Endodermal cell (in vitro differentiated cells): ENCODE data around the gene CACNA1I. TPM values are rescaled to one million over a fixed set of nuclear protein-coding genes. Genes with fewer than 3 reads are reported as not detected.

Source experiments
- DNase-seq: peaks from one replicate; pipeline ENCODE4 v3.0.0-alpha.2; 2017
- H3K27ac ChIP-seq: 2 replicates; pipeline ENCODE4 v1.5.1; 2013; ENCODE audit warnings: mild to moderate bottlenecking, low read depth, low read length, moderate library complexity
- H3K27me3 ChIP-seq: 2 replicates; pipeline ENCODE4 v1.6.1; 2013; ENCODE audit warnings: mild to moderate bottlenecking, low read length, moderate library complexity; ENCODE audit not compliant: insufficient read depth, control insufficient read depth, poor library complexity, severe bottlenecking
- H3K36me3 ChIP-seq: 2 replicates; pipeline ENCODE4 v1.7.0; 2013; ENCODE audit warnings: mild to moderate bottlenecking, low read length, moderate library complexity; ENCODE audit not compliant: control insufficient read depth, insufficient read depth
- H3K4me1 ChIP-seq: one replicate; pipeline ENCODE4 v1.7.0; 2013; ENCODE audit warnings: low read length; ENCODE audit not compliant: control insufficient read depth, insufficient read depth
- H3K4me3 ChIP-seq: 2 replicates; pipeline ENCODE4 v1.5.1; 2013; ENCODE audit warnings: mild to moderate bottlenecking, low read length, moderate library complexity
- H3K9ac ChIP-seq: 2 replicates; pipeline ENCODE4 v1.6.1; 2013; ENCODE audit warnings: mild to moderate bottlenecking, low read length, moderate library complexity; ENCODE audit not compliant: poor library complexity, severe bottlenecking; ENCODE audit errors: extremely low read depth
- H3K9me3 ChIP-seq: 2 replicates; pipeline ENCODE4 v1.6.1; 2013; ENCODE audit warnings: mild to moderate bottlenecking, low read length, moderate library complexity; ENCODE audit not compliant: control insufficient read depth
- H3K27ac Mint-ChIP-seq: 2 replicates; pipeline ENCODE4 v1.8.0; 2020; ENCODE audit warnings: mixed read lengths
- H3K27me3 Mint-ChIP-seq: 2 replicates; pipeline ENCODE4 v1.8.0; 2021; ENCODE audit warnings: mild to moderate bottlenecking, mixed read lengths; ENCODE audit not compliant: insufficient read depth
- H3K36me3 Mint-ChIP-seq: 2 replicates; pipeline ENCODE4 v1.8.0; 2020; ENCODE audit warnings: low read depth, mixed read lengths
- H3K4me1 Mint-ChIP-seq: 2 replicates; pipeline ENCODE4 v1.8.0; 2020; ENCODE audit warnings: mixed read lengths
- H3K4me3 Mint-ChIP-seq: 2 replicates; pipeline ENCODE4 v1.8.0; 2020; ENCODE audit warnings: mild to moderate bottlenecking, moderate library complexity, mixed read lengths
- H3K9me3 Mint-ChIP-seq: 2 replicates; pipeline ENCODE4 v1.8.0; 2020; ENCODE audit warnings: mild to moderate bottlenecking, mixed read lengths
- WGBS, 2 experiments: methylation state at CpG; one replicate each; pipeline versions ENCODE4 v1.1.5 to v1.1.7; 2013; ENCODE audit warnings: missing lambda C conversion rate in 2 of 2, mixed read lengths in 1 of 2; ENCODE audit not compliant: insufficient coverage in 1 of 2, insufficient read length in 1 of 2; 5-methylcytosine and 5-hydroxymethylcytosine counted together
- total RNA-seq, 2 donors: library from RNA; stranded (reverse); fragmentation: NEBNext Ultra II Directional in 1 of 2; extraction: Animal tissue kit (Norgen Biotek cat#: 25700) in 1 of 2; gene quantifications; 2 replicates in 1 of 2; 3 replicates in 1 of 2; pipeline ENCODE4 v1.2.1, GENCODE V29; 2021
- TF ChIP-seq, protein P1 (sequence below): fragments of 200-600 bp; sonication (generic); conservative IDR thresholded peaks from 2 replicates; pipeline ENCODE4 v1.5.0; 2021; ENCODE audit warnings: antibody characterized with exemption, mild to moderate bottlenecking

The CACNA1I gene
- total RNA-seq, 2 donors from 2014 or later: 1.2 to 2.2 TPM

DNA sequence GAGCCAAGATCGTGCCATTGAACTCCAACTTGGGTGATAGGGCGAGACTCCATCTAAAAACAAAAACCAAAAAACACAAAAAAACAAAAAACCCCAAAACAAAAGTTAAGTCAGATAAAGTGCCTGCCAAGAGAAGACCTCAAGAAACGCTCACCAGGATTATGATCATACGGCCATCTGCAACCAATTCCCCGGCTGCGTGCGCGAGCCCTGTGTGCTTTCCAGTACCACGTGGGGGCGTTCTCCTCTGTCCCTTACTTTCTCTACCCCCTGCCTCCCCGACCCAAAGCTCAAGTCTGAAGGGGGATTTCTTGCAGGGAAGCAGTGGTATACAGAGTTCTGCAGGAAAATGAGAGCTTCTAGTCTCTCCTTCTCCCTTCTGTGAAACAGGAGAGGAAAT lies 27.5 kb upstream of the CACNA1I start:
- Histone ChIP-seq H3K27ac (no peak overlapping the region), H3K27me3 (peaks cover 34% of the 10 kb centered on the region), H3K4me3 (no peak overlapping the region), H3K36me3 (no peaks in the 10 kb centered on the region), H3K9ac (no peak overlapping the region), H3K4me1 (no peaks in the 10 kb centered on the region), H3K9me3 (no peaks in the 10 kb centered on the region)
- Mint-ChIP-seq H3K36me3 (no peaks in the 10 kb centered on the region), H3K27me3 (peaks cover 45% of the 10 kb centered on the region), H3K4me3 (no peak overlapping the region), H3K27ac (no peak overlapping the region), H3K4me1 (peaks cover 7% of the 10 kb centered on the region), H3K9me3 (no peaks in the 10 kb centered on the region)
- TF ChIP-seq, protein P1, sequence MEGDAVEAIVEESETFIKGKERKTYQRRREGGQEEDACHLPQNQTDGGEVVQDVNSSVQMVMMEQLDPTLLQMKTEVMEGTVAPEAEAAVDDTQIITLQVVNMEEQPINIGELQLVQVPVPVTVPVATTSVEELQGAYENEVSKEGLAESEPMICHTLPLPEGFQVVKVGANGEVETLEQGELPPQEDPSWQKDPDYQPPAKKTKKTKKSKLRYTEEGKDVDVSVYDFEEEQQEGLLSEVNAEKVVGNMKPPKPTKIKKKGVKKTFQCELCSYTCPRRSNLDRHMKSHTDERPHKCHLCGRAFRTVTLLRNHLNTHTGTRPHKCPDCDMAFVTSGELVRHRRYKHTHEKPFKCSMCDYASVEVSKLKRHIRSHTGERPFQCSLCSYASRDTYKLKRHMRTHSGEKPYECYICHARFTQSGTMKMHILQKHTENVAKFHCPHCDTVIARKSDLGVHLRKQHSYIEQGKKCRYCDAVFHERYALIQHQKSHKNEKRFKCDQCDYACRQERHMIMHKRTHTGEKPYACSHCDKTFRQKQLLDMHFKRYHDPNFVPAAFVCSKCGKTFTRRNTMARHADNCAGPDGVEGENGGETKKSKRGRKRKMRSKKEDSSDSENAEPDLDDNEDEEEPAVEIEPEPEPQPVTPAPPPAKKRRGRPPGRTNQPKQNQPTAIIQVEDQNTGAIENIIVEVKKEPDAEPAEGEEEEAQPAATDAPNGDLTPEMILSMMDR: peak; percentile 78
- WGBS, 2 experiments: 42 to 81% methylated on average over 3 to 11 of the region's 11 CpGs
- peak; percentile 87 for DNase-seq

DNA sequence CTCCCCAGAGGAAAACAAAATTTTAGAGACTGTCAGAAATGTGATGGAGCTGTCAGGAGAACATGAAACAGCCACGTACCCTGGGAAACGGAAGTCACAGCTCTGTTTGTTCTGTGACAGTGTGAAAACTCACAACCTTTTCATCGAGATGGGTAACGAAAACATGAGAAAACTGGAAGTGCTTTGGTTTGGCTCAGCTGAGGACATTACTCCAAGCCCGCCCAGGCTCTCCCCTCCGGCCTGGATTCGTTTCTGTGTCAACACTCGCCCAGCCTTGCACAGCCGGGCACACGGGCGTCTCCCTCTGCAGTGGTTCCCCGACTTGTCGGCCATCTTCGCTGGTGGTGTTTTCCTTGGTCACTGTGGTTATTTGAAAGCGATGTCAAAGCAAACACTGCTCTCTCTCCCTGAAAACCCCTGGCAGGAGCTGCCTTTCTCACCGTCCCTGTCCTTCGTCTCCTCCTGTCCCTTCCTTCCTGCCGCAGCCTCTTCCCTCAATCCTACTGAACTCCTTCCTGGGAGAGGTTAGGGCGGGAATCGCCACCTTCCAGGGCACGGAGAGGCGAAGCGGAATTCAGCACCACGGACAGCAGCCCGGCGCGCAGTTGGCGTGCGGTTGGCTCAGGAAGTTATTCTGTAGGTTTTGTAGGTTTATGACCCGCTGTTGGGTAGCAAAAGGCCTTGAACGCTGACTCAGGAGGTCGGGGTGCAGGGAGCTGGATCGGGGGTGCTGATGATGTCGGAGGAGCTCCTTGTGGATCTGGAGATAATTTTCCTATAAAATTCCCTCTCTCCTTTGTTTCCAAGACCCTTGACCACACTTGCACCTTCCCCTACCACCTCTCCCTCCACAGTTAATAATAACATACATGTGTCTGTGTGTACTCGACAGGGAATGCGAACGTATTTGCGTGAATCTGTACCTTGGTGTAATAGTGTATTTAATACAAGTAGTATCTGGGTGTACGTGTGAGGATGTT lies 24.9 kb upstream of the CACNA1I start:
- Mint-ChIP-seq H3K27ac (no peak overlapping the region), H3K36me3 (no peaks in the 10 kb centered on the region), H3K4me1 (peaks cover 7% of the 10 kb centered on the region), H3K4me3 (no peak overlapping the region), H3K9me3 (no peaks in the 10 kb centered on the region), H3K27me3 (peaks cover 57% of the 10 kb centered on the region)
- TF ChIP-seq, protein P1: no peak
- Histone ChIP-seq H3K27me3 (peaks cover 46% of the 10 kb centered on the region), H3K4me3 (no peak overlapping the region), H3K9ac (no peak overlapping the region), H3K9me3 (no peaks in the 10 kb centered on the region), H3K27ac (no peak overlapping the region), H3K4me1 (no peaks in the 10 kb centered on the region), H3K36me3 (no peaks in the 10 kb centered on the region)
- 42 to 59% methylated on average over 7 to 39 of the region's 39 CpGs for WGBS, 2 experiments
- peak; percentile 95 for DNase-seq

DNA sequence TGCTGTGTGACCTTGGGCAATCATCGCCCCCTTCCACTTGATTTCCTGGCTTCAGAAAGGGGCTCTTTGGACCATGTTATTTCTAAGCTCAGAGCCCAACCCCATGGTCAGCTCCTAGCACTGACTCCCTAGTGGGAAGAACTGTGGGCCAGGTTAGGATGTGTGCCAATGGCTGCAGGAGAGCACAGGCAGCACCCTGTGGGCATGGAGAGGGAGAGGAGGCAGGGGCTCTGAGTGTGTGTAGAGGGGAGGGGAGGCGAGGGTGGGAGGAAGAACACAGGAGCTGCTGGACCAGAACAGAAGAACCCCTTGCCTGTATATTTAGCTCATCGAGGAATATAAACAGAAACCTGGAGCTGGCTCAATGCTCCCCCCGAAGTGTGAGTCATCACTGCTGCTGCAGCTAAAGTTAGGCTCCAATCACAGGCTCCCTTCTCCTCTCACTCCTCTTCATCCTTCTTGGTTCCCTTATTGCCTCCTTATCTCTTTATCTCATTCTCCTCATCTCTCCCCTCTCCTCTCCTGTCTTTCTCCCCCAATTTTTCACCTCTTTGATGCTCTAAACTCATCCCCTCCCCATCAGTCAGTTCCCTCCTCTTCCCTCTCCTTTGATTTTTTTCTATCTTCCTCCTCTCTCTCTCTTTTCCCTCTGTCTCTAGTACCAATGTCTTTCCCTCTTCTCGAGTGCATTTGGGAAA lies 23.5 kb upstream of the CACNA1I start:
- H3K27ac ChIP-seq: no peak overlapping the region
- H3K9me3 Mint-ChIP-seq: no peaks in the 10 kb centered on the region
- no peak for DNase-seq
- peaks cover 46% of the 10 kb centered on the region for H3K27me3 ChIP-seq
- H3K9me3 ChIP-seq: no peaks in the 10 kb centered on the region
- TF ChIP-seq, protein P1: no peak
- WGBS, 2 experiments: 40 to 61% methylated on average over 3 to 5 of the region's 5 CpGs
- no peaks in the 10 kb centered on the region for H3K36me3 ChIP-seq
- no peak overlapping the region for H3K4me3 Mint-ChIP-seq
- H3K27ac Mint-ChIP-seq: no peak overlapping the region
- no peaks in the 10 kb centered on the region for H3K36me3 Mint-ChIP-seq
- H3K4me1 ChIP-seq: no peaks in the 10 kb centered on the region
- H3K4me3 ChIP-seq: no peak overlapping the region
- H3K27me3 Mint-ChIP-seq: peaks cover 63% of the 10 kb centered on the region
- H3K4me1 Mint-ChIP-seq: peaks cover 7% of the 10 kb centered on the region
- no peak overlapping the region for H3K9ac ChIP-seq
